HG03575 (cell line): ENCODE data around the gene MADCAM1.

Source experiments
- ATAC-seq: cut with Tn5 transposase; IDR thresholded peaks from one replicate; pipeline ENCODE4 v1.9.1; 2021; ENCODE audit not compliant: unreplicated experiment, insufficient number of reproducible peaks, low FRiP score; ENCODE audit errors: extremely low read depth

MADCAM1 gene

GRCh38 chr19:539429-540030 is 43.2 kb downstream of the MADCAM1 start:
- no peak for ATAC-seq

DNA sequence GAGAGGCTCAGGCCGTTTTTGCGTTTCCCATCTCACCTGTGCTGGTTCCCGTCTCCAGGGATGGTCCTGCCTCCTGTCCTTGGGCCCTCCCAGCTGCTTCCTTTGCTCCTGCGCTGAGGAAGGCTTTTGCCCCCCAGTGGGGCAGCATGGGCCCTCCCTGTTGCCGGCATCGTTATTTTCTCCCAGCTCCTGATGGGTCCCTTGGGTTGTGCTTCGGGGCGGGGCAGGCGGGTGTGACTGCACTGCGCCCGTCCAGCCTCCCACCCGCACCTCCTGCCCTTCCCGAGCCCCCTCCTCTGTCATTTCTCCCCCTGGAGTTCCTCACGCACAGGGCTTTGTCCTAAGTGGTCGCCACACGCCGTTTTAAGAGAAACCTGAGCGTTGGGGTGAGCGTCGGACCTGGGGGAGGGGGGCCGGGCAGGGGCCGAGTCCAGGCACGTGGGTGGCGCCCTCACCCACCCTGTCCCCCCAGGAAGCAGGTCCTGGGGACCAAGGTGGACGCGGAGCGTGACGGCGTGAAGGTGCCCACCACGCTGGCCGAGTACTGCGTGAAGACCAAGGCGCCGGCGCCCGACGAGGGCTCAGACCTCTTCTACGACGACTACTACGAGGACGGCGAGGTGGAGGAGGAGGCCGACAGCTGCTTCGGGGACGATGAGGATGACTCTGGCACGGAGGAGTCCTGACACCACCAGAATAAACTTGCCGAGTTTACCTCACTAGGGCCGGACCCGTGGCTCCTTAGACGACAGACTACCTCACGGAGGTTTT is 44.8 kb downstream of the MADCAM1 start:
- ATAC-seq, result no peak

DNA sequence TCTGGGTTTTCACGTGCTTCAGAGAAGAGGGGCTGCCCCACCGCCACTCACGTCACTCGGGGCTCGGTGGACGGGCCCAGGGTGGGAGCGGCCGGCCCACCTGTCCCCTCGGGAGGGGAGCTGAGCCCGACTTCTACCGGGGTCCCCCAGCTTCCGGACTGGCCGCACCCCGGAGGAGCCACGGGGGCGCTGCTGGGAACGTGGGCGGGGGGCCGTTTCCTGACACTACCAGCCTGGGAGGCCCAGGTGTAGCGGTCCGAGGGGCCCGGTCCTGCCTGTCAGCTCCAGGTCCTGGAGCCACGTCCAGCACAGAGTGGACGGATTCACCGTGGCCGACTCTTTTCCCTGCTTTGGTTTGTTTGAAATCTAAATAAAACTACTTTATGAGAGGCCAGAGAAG is 45.4 kb downstream of the MADCAM1 start:
- ATAC-seq, result no peak

DNA sequence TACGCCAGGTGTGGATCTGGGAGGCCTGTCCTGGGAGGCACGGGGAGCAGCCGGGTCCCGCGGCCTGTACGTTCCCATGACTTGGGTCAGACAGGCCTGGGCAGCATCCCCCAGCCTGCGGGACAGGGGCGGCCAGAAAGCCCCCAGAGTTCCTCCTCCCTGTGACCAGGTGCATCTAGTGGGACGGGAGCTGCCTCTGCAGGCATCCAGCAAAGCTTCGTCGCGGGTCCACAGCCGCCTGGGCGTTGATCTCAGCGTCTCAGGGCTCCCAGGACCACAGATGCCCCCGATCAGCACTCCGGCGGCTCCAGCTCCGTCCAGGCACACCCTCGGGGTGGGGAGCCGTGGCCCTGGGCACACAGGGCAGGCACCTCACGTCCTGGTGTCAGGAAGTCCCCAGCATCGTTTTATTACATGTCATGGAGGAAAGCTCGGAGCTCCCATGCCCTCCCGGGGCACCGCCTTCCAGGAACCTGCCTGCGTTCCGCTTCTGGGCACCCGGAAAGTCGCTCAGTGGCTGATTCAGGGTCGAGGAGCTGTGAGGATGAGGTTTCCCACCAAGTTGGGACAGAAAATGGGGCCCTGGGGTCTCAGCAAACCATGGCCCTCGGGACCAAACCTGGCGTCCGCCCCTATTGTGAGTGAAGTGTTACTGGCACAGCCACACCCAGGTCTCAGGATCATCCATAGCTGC is 46.0 kb downstream of the MADCAM1 start:
- no peak for ATAC-seq

GRCh38 chr19:543910-544608 is 47.8 kb downstream of the MADCAM1 start, which contains the start of gene GZMM:
TSS of gene GZMM (plus strand) at chr19:544053. CDS start at chr19:544072, 19 bp downstream.
- no peak for ATAC-seq

GRCh38 chr19:547117-547516 is 50.8 kb downstream of the MADCAM1 start:
- ATAC-seq, result no peak

- no peak for ATAC-seq
Observed at GRCh38 chr19:547836-548720, 51.8 kb downstream of the MADCAM1 start.

GRCh38 chr19:548886-549830 is 52.9 kb downstream of the MADCAM1 start:
- ATAC-seq, result no peak

GRCh38 chr19:554817-555216 is 58.5 kb downstream of the MADCAM1 start:
- no peak for ATAC-seq
